Neural progenitor cell (in vitro differentiated cells): ENCODE data around the gene PWP2. TPM values are rescaled to one million over a fixed set of nuclear protein-coding genes. Genes with fewer than 3 reads are reported as not detected.
"Not testable (repeated sequence)": the region's sequence is repeated elsewhere in the genome, so short reads cannot be mapped to it uniquely, and the experiment has no call there.

Experiments used
- DNase-seq: peaks from one replicate; pipeline ENCODE4 v3.0.0-alpha.2; 2016; ENCODE audit warnings: low spot score
- H2AFZ ChIP-seq: fragments of 200-600 bp; sonication (generic); replicated peaks from 2 replicates; pipeline ENCODE4 v1.6.1; 2016; ENCODE audit warnings: antibody characterized with exemption
- H3F3A ChIP-seq: fragments of 200-600 bp; sonication (generic); 2 replicates; pipeline ENCODE4 v1.6.1; 2016; ENCODE audit warnings: antibody characterized with exemption, low read depth
- H3K27ac ChIP-seq: fragments of 200-600 bp; sonication (generic); 2 replicates; pipeline ENCODE4 v1.5.1; 2016; ENCODE audit warnings: mild to moderate bottlenecking
- H3K27me3 ChIP-seq: fragments of 200-600 bp; sonication (generic); 2 replicates; pipeline ENCODE4 v1.6.1; 2016; ENCODE audit warnings: mild to moderate bottlenecking, moderate library complexity
- H3K36me3 ChIP-seq: fragments of 200-600 bp; sonication (generic); 2 replicates; pipeline ENCODE4 v1.5.1; 2016
- H3K4me1 ChIP-seq: fragments of 200-600 bp; sonication (generic); 2 replicates; pipeline ENCODE4 v1.6.1; 2016; ENCODE audit warnings: mixed run types
- H3K4me2 ChIP-seq: fragments of 200-600 bp; sonication (generic); 2 replicates; pipeline ENCODE4 v1.6.1; 2016
- H3K4me3 ChIP-seq: fragments of 200-600 bp; sonication (generic); 2 replicates; pipeline ENCODE4 v1.5.1; 2016
- H3K79me2 ChIP-seq: fragments of 200-600 bp; sonication (generic); 2 replicates; pipeline ENCODE4 v1.6.1; 2016; ENCODE audit warnings: low read depth
- H3K9ac ChIP-seq: fragments of 200-600 bp; sonication (generic); 2 replicates; pipeline ENCODE4 v1.6.1; 2016
- H3K9me3 ChIP-seq: fragments of 200-600 bp; sonication (generic); 2 replicates; pipeline ENCODE4 v1.5.1; 2016; ENCODE audit warnings: low read depth
- H4K20me1 ChIP-seq: fragments of 200-600 bp; sonication (generic); 2 replicates; pipeline ENCODE4 v1.6.1; 2016; ENCODE audit warnings: low read depth
- H3K27ac Mint-ChIP-seq: 3 replicates; pipeline ENCODE4 v1.8.0; 2021; ENCODE audit warnings: mixed read lengths
- H3K27me3 Mint-ChIP-seq: 2 replicates; pipeline ENCODE4 v1.8.0; 2022; ENCODE audit warnings: low read depth, mild to moderate bottlenecking, inconsistent platforms, moderate library complexity, mixed read lengths; ENCODE audit not compliant: insufficient read depth
- H3K36me3 Mint-ChIP-seq: 3 replicates; pipeline ENCODE4 v1.8.0; 2021; ENCODE audit warnings: mixed read lengths
- H3K4me1 Mint-ChIP-seq: 3 replicates; pipeline ENCODE4 v1.8.0; 2021; ENCODE audit warnings: mixed read lengths
- H3K4me3 Mint-ChIP-seq: 3 replicates; pipeline ENCODE4 v1.8.0; 2021; ENCODE audit warnings: mild to moderate bottlenecking, moderate library complexity, mixed read lengths
- H3K9me3 Mint-ChIP-seq: 3 replicates; pipeline ENCODE4 v1.8.0; 2020; ENCODE audit warnings: mixed read lengths
- total RNA-seq: library from RNA; depleted of rRNA; stranded (reverse); fragments of >200 nt; gene quantifications from 2 replicates; pipeline ENCODE4 v1.2.3, GENCODE V29; 2015; ENCODE audit warnings: low replicate concordance

The PWP2 gene
- total RNA-seq, 1 donor from 2014 or later = 9.8 TPM

DNA sequence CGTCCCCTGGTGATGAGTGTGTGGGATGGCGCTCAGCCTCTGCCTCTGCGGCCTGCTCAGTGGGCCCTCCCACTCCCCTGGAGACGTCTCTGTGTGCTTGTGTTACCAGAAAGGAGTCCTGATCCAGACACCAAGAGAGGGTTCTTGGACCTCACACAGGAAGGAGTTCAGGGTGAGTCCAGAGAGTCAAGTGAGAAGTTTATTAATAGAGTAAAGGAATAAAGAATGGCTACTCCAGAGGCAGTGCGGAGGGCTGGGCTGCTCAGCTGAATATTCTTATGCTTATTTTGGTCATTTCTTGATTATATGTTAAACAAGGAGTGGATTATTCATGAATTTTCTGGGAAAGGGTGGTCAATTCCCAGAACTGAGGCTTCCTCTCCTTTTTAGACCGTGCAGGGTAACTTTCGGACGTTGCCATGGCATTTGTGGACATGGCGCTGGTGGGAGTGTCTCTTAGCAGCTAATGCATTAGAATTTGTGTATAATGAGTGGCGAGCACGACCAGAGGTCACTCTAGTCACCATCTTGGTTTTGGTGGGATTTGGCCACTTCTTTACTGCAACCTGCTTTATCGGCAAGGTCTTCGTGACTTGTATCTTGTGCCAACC, 64.9 kb downstream of the PWP2 start:
- not testable (repeated sequence) for H3K27ac Mint-ChIP-seq, H3K4me1 ChIP-seq, H3K36me3 Mint-ChIP-seq, H3K9me3 Mint-ChIP-seq, H3K9ac ChIP-seq, H3K4me3 Mint-ChIP-seq, H3K27me3 ChIP-seq, H3K4me2 ChIP-seq, H3K79me2 ChIP-seq, H3K9me3 ChIP-seq, H3K27me3 Mint-ChIP-seq, H2AFZ ChIP-seq, DNase-seq, H3K27ac ChIP-seq, H4K20me1 ChIP-seq, H3K36me3 ChIP-seq, H3K4me1 Mint-ChIP-seq, H3K4me3 ChIP-seq, H3F3A ChIP-seq

DNA sequence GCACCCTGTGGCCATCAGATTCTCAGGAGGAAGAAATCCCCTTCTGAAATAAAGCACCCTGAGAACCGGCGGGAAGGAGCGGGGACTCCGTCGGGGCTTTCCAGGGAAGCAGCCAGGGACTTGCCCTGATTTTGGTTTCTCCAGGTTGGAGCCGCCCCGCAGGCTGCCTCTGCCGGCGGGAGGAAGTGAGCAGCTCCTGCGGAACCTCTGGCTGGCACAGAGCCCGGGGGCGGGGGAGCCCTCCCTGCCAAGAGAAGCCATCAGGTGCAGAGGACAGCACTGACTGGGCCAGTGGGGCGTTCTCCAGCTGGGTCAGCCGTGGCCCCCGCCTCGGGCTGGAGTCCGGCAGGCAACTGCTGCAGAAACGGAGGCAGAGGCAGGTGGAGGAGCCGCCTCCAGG, 65.5 kb downstream of the PWP2 start:
- not testable (repeated sequence) for H3F3A ChIP-seq, H3K4me3 Mint-ChIP-seq, H3K27me3 Mint-ChIP-seq, H3K4me2 ChIP-seq, H3K27me3 ChIP-seq, H3K36me3 Mint-ChIP-seq, H3K9me3 ChIP-seq, H3K79me2 ChIP-seq, H3K4me3 ChIP-seq, H3K36me3 ChIP-seq, H3K4me1 ChIP-seq, H3K9me3 Mint-ChIP-seq, H4K20me1 ChIP-seq, H3K27ac ChIP-seq, H3K9ac ChIP-seq, H2AFZ ChIP-seq, DNase-seq, H3K27ac Mint-ChIP-seq, H3K4me1 Mint-ChIP-seq

- H2AFZ ChIP-seq, H3K9ac ChIP-seq, H4K20me1 ChIP-seq, H3K4me3 ChIP-seq, H3K4me1 ChIP-seq, H3K9me3 Mint-ChIP-seq, H3K27ac ChIP-seq, H3K4me1 Mint-ChIP-seq, H3K9me3 ChIP-seq, H3K36me3 ChIP-seq, H3K36me3 Mint-ChIP-seq, H3F3A ChIP-seq, DNase-seq, H3K79me2 ChIP-seq, H3K4me3 Mint-ChIP-seq, H3K4me2 ChIP-seq, H3K27me3 Mint-ChIP-seq, H3K27ac Mint-ChIP-seq, H3K27me3 ChIP-seq: not testable (repeated sequence)
Measured at GRCh38 chr21:44175189-44175588, 68.0 kb downstream of the PWP2 start.

GRCh38 chr21:44176127-44176526, 68.9 kb downstream of the PWP2 start:
- not testable (repeated sequence) for H3K36me3 Mint-ChIP-seq, H3K9ac ChIP-seq, H3K4me1 Mint-ChIP-seq, H3K27ac Mint-ChIP-seq, H3K4me1 ChIP-seq, DNase-seq, H3K4me3 Mint-ChIP-seq, H3K27me3 Mint-ChIP-seq, H3K27ac ChIP-seq, H3K36me3 ChIP-seq, H3K9me3 Mint-ChIP-seq, H3K79me2 ChIP-seq, H4K20me1 ChIP-seq, H3K4me2 ChIP-seq, H3K9me3 ChIP-seq, H2AFZ ChIP-seq, H3K27me3 ChIP-seq, H3K4me3 ChIP-seq, H3F3A ChIP-seq

Other genes with a start within 250 kb of the PWP2 start
- 7.8 and 8.7 TPM in 2 replicates for gene AGPAT3, start 242.2 kb upstream of the PWP2 start, total RNA-seq
- 19.8 and 23.2 TPM in 2 replicates for gene TRAPPC10, start 95.1 kb upstream of the PWP2 start, total RNA-seq
- gene GATD3, start 26.3 kb downstream of the PWP2 start, total RNA-seq = 12.5 and 15.5 TPM in 2 replicates
- gene ICOSLG, start 133.5 kb downstream of the PWP2 start, total RNA-seq = 0.22 and 0.25 TPM in 2 replicates
- gene DNMT3L, start 154.5 kb downstream of the PWP2 start, total RNA-seq = not detected in 2 replicates
- gene AIRE, start 178.5 kb downstream of the PWP2 start, total RNA-seq = not detected in 2 replicates
- 48.7 and 126 TPM in 2 replicates for gene PFKL, start 192.7 kb downstream of the PWP2 start, total RNA-seq
- gene CFAP410, start 232.0 kb downstream of the PWP2 start, total RNA-seq = 7.5 and 17.9 TPM in 2 replicates
- gene TRPM2, start 246.2 kb downstream of the PWP2 start, total RNA-seq = 0.28 TPM in 1 of 2 replicates, not detected in the other